Vagina (tissue), 2 donors: ENCODE results near the gene SLC26A6.

Experiments
- POLR2A ChIP-seq, 2 donors: fragments of 450-650 bp; IDR thresholded peaks; one replicate each; pipeline ENCODE4 v1.6.1; 2017; ENCODE audit warnings: antibody characterized with exemption in 2 of 2, mild to moderate bottlenecking in 2 of 2, moderate library complexity in 2 of 2
- TF ChIP-seq, protein P1 (sequence below), 3 experiments: fragments of 450-650 bp in 2 of 3; fragments of 200-600 bp in 1 of 3; sonication (generic) in 1 of 3; IDR thresholded peaks; one replicate each; pipeline ENCODE4 v1.5.1; 2017 to 2019; ENCODE audit warnings: antibody characterized with exemption in 3 of 3, mild to moderate bottlenecking in 2 of 3, moderate library complexity in 2 of 3

DNA sequence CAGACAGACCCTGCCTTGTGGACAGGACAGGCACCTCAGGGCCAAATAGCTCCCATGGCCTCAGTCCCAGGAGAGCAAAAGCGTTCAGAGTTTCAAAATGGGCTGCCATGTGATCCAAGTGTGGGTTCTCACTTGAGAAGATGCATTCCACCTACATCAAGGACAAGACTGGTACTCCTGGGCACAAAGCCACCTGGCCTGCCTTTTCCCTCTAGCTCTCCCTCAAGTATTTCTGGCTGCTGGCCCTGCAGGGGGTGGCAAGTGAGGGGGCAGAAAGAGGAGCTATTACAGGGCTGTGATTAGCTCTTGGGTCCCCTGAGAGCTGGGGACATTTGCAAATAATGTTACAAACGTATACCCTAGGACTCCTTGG, 33.7 kb downstream of the SLC26A6 start:
- TF ChIP-seq, protein P1, sequence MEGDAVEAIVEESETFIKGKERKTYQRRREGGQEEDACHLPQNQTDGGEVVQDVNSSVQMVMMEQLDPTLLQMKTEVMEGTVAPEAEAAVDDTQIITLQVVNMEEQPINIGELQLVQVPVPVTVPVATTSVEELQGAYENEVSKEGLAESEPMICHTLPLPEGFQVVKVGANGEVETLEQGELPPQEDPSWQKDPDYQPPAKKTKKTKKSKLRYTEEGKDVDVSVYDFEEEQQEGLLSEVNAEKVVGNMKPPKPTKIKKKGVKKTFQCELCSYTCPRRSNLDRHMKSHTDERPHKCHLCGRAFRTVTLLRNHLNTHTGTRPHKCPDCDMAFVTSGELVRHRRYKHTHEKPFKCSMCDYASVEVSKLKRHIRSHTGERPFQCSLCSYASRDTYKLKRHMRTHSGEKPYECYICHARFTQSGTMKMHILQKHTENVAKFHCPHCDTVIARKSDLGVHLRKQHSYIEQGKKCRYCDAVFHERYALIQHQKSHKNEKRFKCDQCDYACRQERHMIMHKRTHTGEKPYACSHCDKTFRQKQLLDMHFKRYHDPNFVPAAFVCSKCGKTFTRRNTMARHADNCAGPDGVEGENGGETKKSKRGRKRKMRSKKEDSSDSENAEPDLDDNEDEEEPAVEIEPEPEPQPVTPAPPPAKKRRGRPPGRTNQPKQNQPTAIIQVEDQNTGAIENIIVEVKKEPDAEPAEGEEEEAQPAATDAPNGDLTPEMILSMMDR (IDR thresholded peaks at IDR 0.05): no peak
- no peak for TF ChIP-seq POLR2A (IDR thresholded peaks at IDR 0.05)
